DND-41 (cell line): Measurements from ENCODE around the gene LTO1.

ENCODE experiments used
- ATAC-seq: fragments of 200-7000 bp; cut with Tn5 transposase; 3 replicates; pipeline ENCODE4 v1.9.1; 2021; ENCODE audit warnings: low read depth; ENCODE audit not compliant: insufficient read depth
- DNase-seq: peaks from one replicate; pipeline ENCODE4 v3.0.0-alpha.2; 2020
- H2AFZ ChIP-seq: 2 replicates; pipeline ENCODE4 v1.6.0; 2012; ENCODE audit warnings: low read depth, low read length
- H3K27ac ChIP-seq: 2 replicates; pipeline ENCODE4 v1.5.1; 2012; ENCODE audit warnings: low read length, inconsistent platforms
- H3K27me3 ChIP-seq: fragments of 200-600 bp; sonication (generic); 2 replicates; pipeline ENCODE4 v1.6.0; 2012; ENCODE audit warnings: low read length, mild to moderate bottlenecking, inconsistent platforms; ENCODE audit not compliant: insufficient read depth, poor library complexity
- H3K36me3 ChIP-seq: 2 replicates; pipeline ENCODE4 v1.5.1; 2012; ENCODE audit warnings: low read length, inconsistent platforms; ENCODE audit not compliant: insufficient read depth
- H3K4me1 ChIP-seq: 2 replicates; pipeline ENCODE4 v1.5.1; 2012; ENCODE audit warnings: mild to moderate bottlenecking, low read length; ENCODE audit not compliant: insufficient read depth
- H3K4me2 ChIP-seq: 2 replicates; pipeline ENCODE4 v1.6.0; 2012; ENCODE audit warnings: mild to moderate bottlenecking, moderate library complexity, low read length, inconsistent platforms; ENCODE audit not compliant: insufficient read depth
- H3K4me3 ChIP-seq, 2 experiments: fragments of 200-600 bp in 1 of 2; shearing (Covaris generic) in 1 of 2; 2 replicates each; pipeline ENCODE4 v1.5.1; 2012 to 2016; ENCODE audit warnings: inconsistent platforms in 2 of 2, low read length in 2 of 2, mild to moderate bottlenecking in 2 of 2, low read depth in 1 of 2, moderate library complexity in 1 of 2
- H3K79me2 ChIP-seq: 2 replicates; pipeline ENCODE4 v1.6.0; 2012; ENCODE audit warnings: low read length, inconsistent platforms; ENCODE audit not compliant: insufficient read depth
- H3K9ac ChIP-seq: 2 replicates; pipeline ENCODE4 v1.6.0; 2012; ENCODE audit warnings: low read depth, mild to moderate bottlenecking, inconsistent platforms, low read length, moderate library complexity
- H3K9me3 ChIP-seq: 2 replicates; pipeline ENCODE4 v1.5.1; 2012; ENCODE audit warnings: low read length, moderate library complexity, mild to moderate bottlenecking, inconsistent platforms; ENCODE audit not compliant: insufficient read depth, severe bottlenecking
- H4K20me1 ChIP-seq: 2 replicates; pipeline ENCODE4 v1.6.0; 2012; ENCODE audit warnings: low read length; ENCODE audit not compliant: insufficient read depth
- EZH2 ChIP-seq: IDR thresholded peaks from 3 replicates; pipeline ENCODE4 v1.6.1; 2012; ENCODE audit warnings: borderline replicate concordance, low read depth, mild to moderate bottlenecking, moderate library complexity, low read length, inconsistent platforms; ENCODE audit not compliant: severe bottlenecking
- TF ChIP-seq, protein P1 (sequence below): IDR thresholded peaks from 2 replicates; pipeline ENCODE4 v1.5.1; 2012; ENCODE audit warnings: borderline replicate concordance, low read length, moderate library complexity, mild to moderate bottlenecking; ENCODE audit not compliant: poor library complexity, severe bottlenecking; ENCODE audit errors: extremely low read depth

Gene LTO1

DNA sequence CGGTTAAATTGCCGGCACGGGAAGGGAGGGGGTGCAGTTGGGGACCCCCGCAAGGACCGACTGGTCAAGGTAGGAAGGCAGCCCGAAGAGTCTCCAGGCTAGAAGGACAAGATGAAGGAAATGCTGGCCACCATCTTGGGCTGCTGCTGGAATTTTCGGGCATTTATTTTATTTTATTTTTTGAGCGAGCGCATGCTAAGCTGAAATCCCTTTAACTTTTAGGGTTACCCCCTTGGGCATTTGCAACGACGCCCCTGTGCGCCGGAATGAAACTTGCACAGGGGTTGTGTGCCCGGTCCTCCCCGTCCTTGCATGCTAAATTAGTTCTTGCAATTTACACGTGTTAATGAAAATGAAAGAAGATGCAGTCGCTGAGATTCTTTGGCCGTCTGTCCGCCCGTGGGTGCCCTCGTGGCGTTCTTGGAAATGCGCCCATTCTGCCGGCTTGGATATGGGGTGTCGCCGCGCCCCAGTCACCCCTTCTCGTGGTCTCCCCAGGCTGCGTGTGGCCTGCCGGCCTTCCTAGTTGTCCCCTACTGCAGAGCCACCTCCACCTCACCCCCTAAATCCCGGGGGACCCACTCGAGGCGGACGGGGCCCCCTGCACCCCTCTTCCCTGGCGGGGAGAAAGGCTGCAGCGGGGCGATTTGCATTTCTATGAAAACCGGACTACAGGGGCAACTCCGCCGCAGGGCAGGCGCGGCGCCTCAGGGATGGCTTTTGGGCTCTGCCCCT, 34.7 kb downstream of the LTO1 start:
- ATAC-seq: no peak
- H3K36me3 ChIP-seq: no peaks in the 10 kb centered on the region
- no peaks in the 10 kb centered on the region for H3K9me3 ChIP-seq
- H3K4me3 ChIP-seq: no peak overlapping the region
- H3K27ac ChIP-seq: no peak overlapping the region
- no peaks in the 10 kb centered on the region for H3K79me2 ChIP-seq
- H2AFZ ChIP-seq: no peak overlapping the region
- no peaks in the 10 kb centered on the region for H4K20me1 ChIP-seq
- DNase-seq: no peak
- TF ChIP-seq, protein P1, sequence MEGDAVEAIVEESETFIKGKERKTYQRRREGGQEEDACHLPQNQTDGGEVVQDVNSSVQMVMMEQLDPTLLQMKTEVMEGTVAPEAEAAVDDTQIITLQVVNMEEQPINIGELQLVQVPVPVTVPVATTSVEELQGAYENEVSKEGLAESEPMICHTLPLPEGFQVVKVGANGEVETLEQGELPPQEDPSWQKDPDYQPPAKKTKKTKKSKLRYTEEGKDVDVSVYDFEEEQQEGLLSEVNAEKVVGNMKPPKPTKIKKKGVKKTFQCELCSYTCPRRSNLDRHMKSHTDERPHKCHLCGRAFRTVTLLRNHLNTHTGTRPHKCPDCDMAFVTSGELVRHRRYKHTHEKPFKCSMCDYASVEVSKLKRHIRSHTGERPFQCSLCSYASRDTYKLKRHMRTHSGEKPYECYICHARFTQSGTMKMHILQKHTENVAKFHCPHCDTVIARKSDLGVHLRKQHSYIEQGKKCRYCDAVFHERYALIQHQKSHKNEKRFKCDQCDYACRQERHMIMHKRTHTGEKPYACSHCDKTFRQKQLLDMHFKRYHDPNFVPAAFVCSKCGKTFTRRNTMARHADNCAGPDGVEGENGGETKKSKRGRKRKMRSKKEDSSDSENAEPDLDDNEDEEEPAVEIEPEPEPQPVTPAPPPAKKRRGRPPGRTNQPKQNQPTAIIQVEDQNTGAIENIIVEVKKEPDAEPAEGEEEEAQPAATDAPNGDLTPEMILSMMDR: no peak
- no peak for TF ChIP-seq EZH2
- no peaks in the 10 kb centered on the region for H3K27me3 ChIP-seq
- H3K9ac ChIP-seq: no peak overlapping the region
- no peak overlapping the region for H3K4me2 ChIP-seq
- no peaks in the 10 kb centered on the region for H3K4me1 ChIP-seq

- no peaks in the 10 kb centered on the region for H3K79me2 ChIP-seq
- ATAC-seq: no peak
- no peaks in the 10 kb centered on the region for H4K20me1 ChIP-seq
- no peak overlapping the region for H3K27ac ChIP-seq
- no peak overlapping the region for H3K4me3 ChIP-seq
- no peaks in the 10 kb centered on the region for H3K27me3 ChIP-seq
- no peaks in the 10 kb centered on the region for H3K4me1 ChIP-seq
- H3K4me2 ChIP-seq: no peak overlapping the region
- no peaks in the 10 kb centered on the region for H3K9me3 ChIP-seq
- no peak for DNase-seq
- TF ChIP-seq, protein P1: no peak
- TF ChIP-seq EZH2: no peak
- H3K36me3 ChIP-seq: no peaks in the 10 kb centered on the region
- H3K9ac ChIP-seq: no peak overlapping the region
- H2AFZ ChIP-seq: no peak overlapping the region
These were observed 35.3 kb downstream of the LTO1 start for GRCh38 chr11:69639831-69640230.

GRCh38 chr11:69638941-69639681, 36.0 kb downstream of the LTO1 start:
- H3K4me3 ChIP-seq: no peak overlapping the region
- H3K27ac ChIP-seq: no peak overlapping the region
- H3K79me2 ChIP-seq: no peaks in the 10 kb centered on the region
- DNase-seq (no peak), ATAC-seq (no peak)
- no peak for TF ChIP-seq EZH2
- TF ChIP-seq, protein P1: no peak
- H3K4me2 ChIP-seq: no peak overlapping the region
- no peak overlapping the region for H3K9ac ChIP-seq
- H4K20me1 ChIP-seq: no peaks in the 10 kb centered on the region
- H3K9me3 ChIP-seq: no peaks in the 10 kb centered on the region
- H3K36me3 ChIP-seq: no peaks in the 10 kb centered on the region
- H3K4me1 ChIP-seq: no peaks in the 10 kb centered on the region
- H3K27me3 ChIP-seq: no peaks in the 10 kb centered on the region
- H2AFZ ChIP-seq: no peak overlapping the region
